ENCODE measurements around the gene DCANP1. TPM values are rescaled to one million over a fixed set of nuclear protein-coding genes. Genes with fewer than 3 reads are reported as not detected.

DCANP1 gene
- total and polyA plus RNA-seq, 2 of the 13 experiments (the other 11 are each of a cell fraction or from before 2014, with no cell fraction given), result not detected

DNA sequence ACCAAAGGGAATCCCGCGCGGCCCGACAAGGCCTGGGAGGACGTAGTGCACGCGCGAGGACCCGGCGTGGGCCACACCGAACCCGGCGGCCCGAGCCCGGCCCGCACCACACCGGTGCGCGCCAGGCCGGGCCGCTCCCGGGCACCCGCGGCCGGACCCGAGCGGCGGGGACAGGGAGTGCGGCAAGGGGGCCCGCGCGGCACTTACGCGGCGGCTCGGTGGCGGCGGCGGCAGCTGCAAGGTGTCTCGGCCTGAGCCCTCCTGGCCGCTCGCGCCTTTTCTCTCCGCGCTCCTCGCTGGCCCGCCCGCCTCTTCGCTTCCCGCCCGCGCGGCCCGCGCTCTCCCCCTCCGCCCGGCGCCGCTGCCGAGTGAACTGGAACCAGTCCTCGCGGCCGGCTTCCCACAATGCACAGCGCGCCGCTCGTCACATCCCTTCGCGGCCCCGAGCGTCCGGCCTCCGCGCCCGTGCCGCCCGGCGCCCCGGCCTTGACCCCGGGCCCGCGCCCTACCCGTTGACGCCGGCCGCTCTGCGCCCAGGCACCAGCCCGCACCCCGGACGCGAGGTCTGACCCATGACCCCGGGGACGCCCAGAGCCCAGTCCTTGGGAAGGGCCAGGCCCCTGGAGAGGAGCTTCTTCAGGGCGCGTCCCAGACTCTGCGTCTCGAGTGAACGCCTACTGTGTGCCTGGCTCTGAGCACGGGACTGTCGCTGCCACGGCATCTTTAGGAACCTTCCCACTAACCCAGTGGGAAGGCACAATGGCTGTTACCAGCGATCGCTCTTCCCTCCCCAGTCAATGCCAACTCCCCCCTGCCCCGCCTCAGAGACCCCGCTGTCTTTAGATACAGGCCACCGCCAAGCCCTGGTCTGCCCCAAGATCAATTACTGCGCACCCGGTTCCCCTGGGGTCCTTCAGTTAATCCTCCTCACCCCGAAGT is 48.0 kb downstream of the DCANP1 start, which contains the start of gene MACROH2A1 (continued):
- TF ChIP-seq, protein P1, sequence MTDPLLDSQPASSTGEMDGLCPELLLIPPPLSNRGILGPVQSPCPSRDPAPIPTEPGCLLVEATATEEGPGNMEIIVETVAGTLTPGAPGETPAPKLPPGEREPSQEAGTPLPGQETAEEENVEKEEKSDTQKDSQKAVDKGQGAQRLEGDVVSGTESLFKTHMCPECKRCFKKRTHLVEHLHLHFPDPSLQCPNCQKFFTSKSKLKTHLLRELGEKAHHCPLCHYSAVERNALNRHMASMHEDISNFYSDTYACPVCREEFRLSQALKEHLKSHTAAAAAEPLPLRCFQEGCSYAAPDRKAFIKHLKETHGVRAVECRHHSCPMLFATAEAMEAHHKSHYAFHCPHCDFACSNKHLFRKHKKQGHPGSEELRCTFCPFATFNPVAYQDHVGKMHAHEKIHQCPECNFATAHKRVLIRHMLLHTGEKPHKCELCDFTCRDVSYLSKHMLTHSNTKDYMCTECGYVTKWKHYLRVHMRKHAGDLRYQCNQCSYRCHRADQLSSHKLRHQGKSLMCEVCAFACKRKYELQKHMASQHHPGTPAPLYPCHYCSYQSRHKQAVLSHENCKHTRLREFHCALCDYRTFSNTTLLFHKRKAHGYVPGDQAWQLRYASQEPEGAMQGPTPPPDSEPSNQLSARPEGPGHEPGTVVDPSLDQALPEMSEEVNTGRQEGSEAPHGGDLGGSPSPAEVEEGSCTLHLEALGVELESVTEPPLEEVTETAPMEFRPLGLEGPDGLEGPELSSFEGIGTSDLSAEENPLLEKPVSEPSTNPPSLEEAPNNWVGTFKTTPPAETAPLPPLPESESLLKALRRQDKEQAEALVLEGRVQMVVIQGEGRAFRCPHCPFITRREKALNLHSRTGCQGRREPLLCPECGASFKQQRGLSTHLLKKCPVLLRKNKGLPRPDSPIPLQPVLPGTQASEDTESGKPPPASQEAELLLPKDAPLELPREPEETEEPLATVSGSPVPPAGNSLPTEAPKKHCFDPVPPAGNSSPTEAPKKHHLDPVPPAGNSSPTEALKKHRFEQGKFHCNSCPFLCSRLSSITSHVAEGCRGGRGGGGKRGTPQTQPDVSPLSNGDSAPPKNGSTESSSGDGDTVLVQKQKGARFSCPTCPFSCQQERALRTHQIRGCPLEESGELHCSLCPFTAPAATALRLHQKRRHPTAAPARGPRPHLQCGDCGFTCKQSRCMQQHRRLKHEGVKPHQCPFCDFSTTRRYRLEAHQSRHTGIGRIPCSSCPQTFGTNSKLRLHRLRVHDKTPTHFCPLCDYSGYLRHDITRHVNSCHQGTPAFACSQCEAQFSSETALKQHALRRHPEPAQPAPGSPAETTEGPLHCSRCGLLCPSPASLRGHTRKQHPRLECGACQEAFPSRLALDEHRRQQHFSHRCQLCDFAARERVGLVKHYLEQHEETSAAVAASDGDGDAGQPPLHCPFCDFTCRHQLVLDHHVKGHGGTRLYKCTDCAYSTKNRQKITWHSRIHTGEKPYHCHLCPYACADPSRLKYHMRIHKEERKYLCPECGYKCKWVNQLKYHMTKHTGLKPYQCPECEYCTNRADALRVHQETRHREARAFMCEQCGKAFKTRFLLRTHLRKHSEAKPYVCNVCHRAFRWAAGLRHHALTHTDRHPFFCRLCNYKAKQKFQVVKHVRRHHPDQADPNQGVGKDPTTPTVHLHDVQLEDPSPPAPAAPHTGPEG (CRISPR knock-in tag; IDR thresholded peaks at IDR 0.05), result peak; percentile 95
- TF ChIP-seq ZBTB7A (CRISPR knock-in tag; IDR thresholded peaks at IDR 0.05) (peak; percentile 63; the same call in 1 of the 2 replicates), FOXA1 (IDR thresholded peaks at IDR 0.05) (no peak), FOXA1 (CRISPR knock-in tag; IDR thresholded peaks at IDR 0.05) (0 out of 2 replicates have a peak, but pooled peaks have one; percentile 6), DMAP1 (CRISPR knock-in tag; IDR thresholded peaks at IDR 0.05) (0 out of 2 replicates have a peak, but pooled peaks have one; percentile 30), HCFC1 (IDR thresholded peaks at IDR 0.05; ENCODE audit: low read depth, low read length) (peak; percentile 19; the same call in 1 of the 2 replicates), PRMT3 (CRISPR knock-in tag; IDR thresholded peaks at IDR 0.05; ENCODE audit: borderline replicate concordance, low read depth) (0 out of 2 replicates have a peak, but pooled peaks have one; percentile 30), ZNF766 (CRISPR knock-in tag; IDR thresholded peaks at IDR 0.05; ENCODE audit: borderline replicate concordance) (peak; percentile 60; the same call in 1 of the 2 replicates), ZNF776 (CRISPR knock-in tag; IDR thresholded peaks at IDR 0.05) (peak; percentile 85; the same call in 1 of the 2 replicates), PHF8 (CRISPR knock-in tag; IDR thresholded peaks at IDR 0.05) (peak; percentile 81), SYNCRIP (IDR thresholded peaks at IDR 0.05; ENCODE audit: insufficient read depth, low read depth, low read length) (no peak), ZIK1 (CRISPR knock-in tag; IDR thresholded peaks at IDR 0.05; ENCODE audit: borderline replicate concordance, low read depth) (peak; percentile 45; the same call in 1 of the 2 replicates), ZBTB7B (CRISPR knock-in tag; IDR thresholded peaks at IDR 0.05) (no peak)
- TF ChIP-seq, protein P2, sequence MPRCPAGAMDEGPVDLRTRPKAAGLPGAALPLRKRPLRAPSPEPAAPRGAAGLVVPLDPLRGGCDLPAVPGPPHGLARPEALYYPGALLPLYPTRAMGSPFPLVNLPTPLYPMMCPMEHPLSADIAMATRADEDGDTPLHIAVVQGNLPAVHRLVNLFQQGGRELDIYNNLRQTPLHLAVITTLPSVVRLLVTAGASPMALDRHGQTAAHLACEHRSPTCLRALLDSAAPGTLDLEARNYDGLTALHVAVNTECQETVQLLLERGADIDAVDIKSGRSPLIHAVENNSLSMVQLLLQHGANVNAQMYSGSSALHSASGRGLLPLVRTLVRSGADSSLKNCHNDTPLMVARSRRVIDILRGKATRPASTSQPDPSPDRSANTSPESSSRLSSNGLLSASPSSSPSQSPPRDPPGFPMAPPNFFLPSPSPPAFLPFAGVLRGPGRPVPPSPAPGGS (CRISPR knock-in tag; IDR thresholded peaks at IDR 0.05), result peak; percentile 80
- TF ChIP-seq, protein P3, sequence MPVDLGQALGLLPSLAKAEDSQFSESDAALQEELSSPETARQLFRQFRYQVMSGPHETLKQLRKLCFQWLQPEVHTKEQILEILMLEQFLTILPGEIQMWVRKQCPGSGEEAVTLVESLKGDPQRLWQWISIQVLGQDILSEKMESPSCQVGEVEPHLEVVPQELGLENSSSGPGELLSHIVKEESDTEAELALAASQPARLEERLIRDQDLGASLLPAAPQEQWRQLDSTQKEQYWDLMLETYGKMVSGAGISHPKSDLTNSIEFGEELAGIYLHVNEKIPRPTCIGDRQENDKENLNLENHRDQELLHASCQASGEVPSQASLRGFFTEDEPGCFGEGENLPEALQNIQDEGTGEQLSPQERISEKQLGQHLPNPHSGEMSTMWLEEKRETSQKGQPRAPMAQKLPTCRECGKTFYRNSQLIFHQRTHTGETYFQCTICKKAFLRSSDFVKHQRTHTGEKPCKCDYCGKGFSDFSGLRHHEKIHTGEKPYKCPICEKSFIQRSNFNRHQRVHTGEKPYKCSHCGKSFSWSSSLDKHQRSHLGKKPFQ (CRISPR knock-in tag; IDR thresholded peaks at IDR 0.05; ENCODE audit: insufficient replicate concordance), result peak; percentile 54

Data from HepG2 (cell line).